Measurements from ENCODE around the gene PALLD.

- TF ChIP-seq ZBTB33 (IDR thresholded peaks at IDR 0.05; ENCODE audit: extremely low read depth, insufficient replicate concordance, low read length) = no peak
- no peak for TF ChIP-seq CTCF (IDR thresholded peaks at IDR 0.05 in 2 of 3, conservative IDR thresholded peaks at IDR 0.05 in 1 of 3; ENCODE audit: borderline replicate concordance in 1 of 3, insufficient read depth in 1 of 3, low read depth in 2 of 3, low read length in 2 of 3)
- TF ChIP-seq REST (IDR thresholded peaks at IDR 0.05; ENCODE audit: low read depth) = no peak
- TF ChIP-seq TCF7L2 (IDR thresholded peaks at IDR 0.05; ENCODE audit: borderline replicate concordance, extremely low read depth, insufficient read depth, insufficient read length) = no peak
- no peak for TF ChIP-seq POLR2A (IDR thresholded peaks at IDR 0.05; ENCODE audit: borderline replicate concordance, extremely low read depth, insufficient read depth, insufficient read length)
- TF ChIP-seq ZNF274 (IDR thresholded peaks at IDR 0.05; ENCODE audit: low read depth, low read length) = no peak
- no peak for TF ChIP-seq MAX (IDR thresholded peaks at IDR 0.05)
- TF ChIP-seq EZH2 (IDR thresholded peaks at IDR 0.05) = no peak
- no peak for TF ChIP-seq RAD21 (IDR thresholded peaks at IDR 0.05; ENCODE audit: low read depth)
- no peak for TF ChIP-seq YY1 (IDR thresholded peaks at IDR 0.05; ENCODE audit: extremely low read depth, insufficient replicate concordance, low read depth, low read length)
- TF ChIP-seq ELF1 (IDR thresholded peaks at IDR 0.05; ENCODE audit: borderline replicate concordance, low read depth) = no peak
- no peak for TF ChIP-seq EZH2phosphoT487 (IDR thresholded peaks at IDR 0.05; ENCODE audit: borderline replicate concordance)
- no peak for TF ChIP-seq ATF3 (IDR thresholded peaks at IDR 0.05)
Observed at GRCh38 chr4:168812806-168813205, 316.0 kb downstream of the PALLD start.
